Measurements from ENCODE around the gene UBE2R2.
"Not testable (repeated sequence)": the region's sequence is repeated elsewhere in the genome, so short reads cannot be mapped to it uniquely, and the experiment has no call there.

Gene UBE2R2

DNA sequence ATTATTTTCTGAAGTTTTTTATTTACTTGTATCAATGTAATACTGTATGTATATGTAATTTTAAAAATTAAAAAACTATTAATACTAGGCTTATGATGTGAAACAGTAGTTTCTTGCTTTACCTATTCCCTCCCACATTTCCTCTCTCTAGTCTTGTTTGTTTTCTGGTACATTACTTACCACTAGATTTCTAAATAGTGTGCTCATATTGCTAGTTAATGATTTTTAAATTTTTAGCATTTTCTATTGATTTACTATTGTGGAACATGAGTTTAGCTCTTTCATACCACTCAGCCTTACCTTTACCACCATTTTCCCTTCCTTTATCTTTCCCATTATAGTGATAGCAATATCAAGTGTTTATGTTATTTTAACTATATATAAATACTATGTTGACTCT lies 39.3 kb downstream of the UBE2R2 start:
- Histone ChIP-seq H3K27ac (ENCODE audit: low read depth, low read length) (no peak overlapping the region), H3K4me1 (ENCODE audit: control insufficient read depth, insufficient read depth, low read length) (no peaks in the 10 kb centered on the region), H3K4me3 (ENCODE audit: low read length) (no peak overlapping the region), H3K9ac (ENCODE audit: low read length) (no peak overlapping the region), H3K36me3 (ENCODE audit: control insufficient read depth, insufficient read depth, low read length) (no peaks in the 10 kb centered on the region), H3K27me3 (ENCODE audit: control insufficient read depth, insufficient read depth, low read length) (no peaks in the 10 kb centered on the region)

DNA sequence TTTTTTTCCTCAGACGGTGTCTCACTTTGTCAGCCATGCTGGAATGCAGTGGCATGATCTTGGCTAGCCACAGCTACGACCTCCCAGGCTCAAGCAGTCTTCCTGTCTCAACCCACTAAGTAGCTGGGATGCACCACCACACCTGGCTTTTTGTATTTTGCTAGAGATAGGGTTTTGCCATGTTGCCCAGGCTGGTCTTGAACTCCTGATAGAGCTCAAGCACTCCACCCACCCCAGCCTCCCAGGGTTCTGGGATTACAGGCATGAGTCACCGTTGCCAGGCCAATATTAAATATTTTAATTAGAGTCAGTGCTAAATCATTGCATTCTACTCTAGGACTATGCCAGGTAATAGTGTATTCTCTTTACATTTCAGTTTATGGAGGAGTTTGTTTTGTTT lies 41.5 kb downstream of the UBE2R2 start:
- Histone ChIP-seq H3K36me3 (ENCODE audit: control insufficient read depth, insufficient read depth, low read length) (no peaks in the 10 kb centered on the region), H3K9ac (ENCODE audit: low read length) (no peak overlapping the region), H3K4me3 (ENCODE audit: low read length) (no peak overlapping the region), H3K27me3 (ENCODE audit: control insufficient read depth, insufficient read depth, low read length) (no peaks in the 10 kb centered on the region), H3K4me1 (ENCODE audit: control insufficient read depth, insufficient read depth, low read length) (no peaks in the 10 kb centered on the region), H3K27ac (ENCODE audit: low read depth, low read length) (no peak overlapping the region)

DNA sequence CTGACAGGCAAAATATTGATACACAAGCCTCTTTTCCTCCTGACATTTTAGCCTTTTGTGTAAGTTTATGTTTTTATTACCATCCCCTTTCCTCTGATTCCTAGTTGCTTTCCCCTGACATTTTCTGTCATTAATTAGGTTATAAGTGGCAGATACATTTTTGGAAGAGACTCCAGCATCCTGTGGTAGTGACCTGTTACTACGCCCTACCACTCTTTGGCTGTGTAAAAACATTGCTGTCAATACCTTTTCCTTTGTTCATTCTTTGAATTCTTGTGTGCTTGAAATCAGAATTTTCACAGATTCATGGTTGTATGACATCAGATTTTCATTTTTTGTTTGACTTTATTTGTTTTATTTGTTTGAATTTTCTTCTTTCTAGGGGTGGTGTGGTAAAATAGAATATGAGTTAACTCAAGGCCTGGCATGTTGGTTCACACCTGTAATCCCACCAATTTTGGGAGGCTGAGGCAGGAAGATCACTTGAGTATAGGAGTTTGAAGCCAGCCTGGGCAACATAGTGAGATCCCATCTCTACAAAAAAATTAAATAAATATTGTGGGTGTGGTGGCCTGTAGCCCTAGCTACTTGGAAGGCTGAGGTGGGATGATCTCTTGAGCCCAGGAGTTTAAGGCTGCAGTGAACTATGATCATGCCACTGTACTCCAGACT lies 43.4 kb downstream of the UBE2R2 start:
- no peaks in the 10 kb centered on the region for H3K4me1 ChIP-seq (ENCODE audit: control insufficient read depth, insufficient read depth, low read length)
- H3K36me3 ChIP-seq (ENCODE audit: control insufficient read depth, insufficient read depth, low read length) = peaks cover 3% of the 10 kb centered on the region
- no peak overlapping the region for H3K4me3 ChIP-seq (ENCODE audit: low read length)
- no peaks in the 10 kb centered on the region for H3K27me3 ChIP-seq (ENCODE audit: control insufficient read depth, insufficient read depth, low read length)
- no peak overlapping the region for H3K9ac ChIP-seq (ENCODE audit: low read length)
- no peak overlapping the region for H3K27ac ChIP-seq (ENCODE audit: low read depth, low read length)

DNA sequence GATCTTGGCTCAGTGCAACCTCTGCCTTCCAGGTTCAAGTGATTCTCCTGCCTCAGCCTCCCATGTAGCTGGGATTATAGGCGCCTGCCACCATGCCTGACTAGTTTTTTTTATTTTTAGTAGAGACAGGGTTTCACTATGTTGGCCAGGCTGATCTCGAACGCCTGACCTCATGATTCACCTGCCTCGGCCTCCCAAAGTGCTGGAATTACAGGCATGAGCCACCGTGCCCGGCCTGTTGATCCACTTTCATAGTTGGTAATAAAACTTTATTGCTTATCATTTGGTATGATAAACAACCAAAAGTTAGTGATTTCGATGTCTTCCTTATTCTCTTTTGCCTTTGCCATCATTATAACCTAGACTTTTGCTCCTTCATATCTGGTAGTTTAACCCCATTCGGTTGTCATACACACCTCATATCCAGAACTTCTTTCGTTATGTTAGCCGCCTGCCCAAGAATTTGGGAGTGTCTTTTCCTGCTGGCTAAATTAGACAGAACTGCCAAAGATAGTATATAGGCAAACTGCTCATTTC lies 45.0 kb downstream of the UBE2R2 start:
- Histone ChIP-seq H3K36me3 (ENCODE audit: control insufficient read depth, insufficient read depth, low read length) (peaks cover 3% of the 10 kb centered on the region), H3K4me3 (ENCODE audit: low read length) (no peak overlapping the region), H3K9ac (ENCODE audit: low read length) (no peak overlapping the region), H3K27me3 (ENCODE audit: control insufficient read depth, insufficient read depth, low read length) (no peaks in the 10 kb centered on the region), H3K27ac (ENCODE audit: low read depth, low read length) (no peak overlapping the region), H3K4me1 (ENCODE audit: control insufficient read depth, insufficient read depth, low read length) (no peaks in the 10 kb centered on the region)

DNA sequence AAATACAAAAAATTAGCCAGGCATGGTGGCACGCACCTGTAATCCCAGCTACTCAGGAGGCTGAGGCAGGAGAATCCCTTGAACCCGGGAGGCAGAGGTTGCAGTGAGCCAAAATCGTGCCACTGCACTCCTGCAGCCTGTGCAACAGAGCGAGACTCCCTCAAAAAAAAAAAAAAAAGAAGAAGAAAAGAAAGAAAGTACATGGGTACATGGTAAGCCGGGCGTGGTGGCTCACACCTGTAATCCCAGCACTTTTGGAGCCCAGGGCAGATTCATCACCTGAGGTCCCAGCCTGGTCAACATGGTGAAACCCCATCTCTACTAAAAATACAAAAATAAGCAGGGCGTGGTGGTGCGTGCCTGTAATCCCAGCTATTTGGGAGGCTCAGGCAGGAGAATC lies 46.1 kb downstream of the UBE2R2 start:
- H3K27me3 ChIP-seq (ENCODE audit: control insufficient read depth, insufficient read depth, low read length); H3K4me1 ChIP-seq (ENCODE audit: control insufficient read depth, insufficient read depth, low read length); H3K9ac ChIP-seq (ENCODE audit: low read length); H3K36me3 ChIP-seq (ENCODE audit: control insufficient read depth, insufficient read depth, low read length); H3K27ac ChIP-seq (ENCODE audit: low read depth, low read length); H3K4me3 ChIP-seq (ENCODE audit: low read length): not testable (repeated sequence)

DNA sequence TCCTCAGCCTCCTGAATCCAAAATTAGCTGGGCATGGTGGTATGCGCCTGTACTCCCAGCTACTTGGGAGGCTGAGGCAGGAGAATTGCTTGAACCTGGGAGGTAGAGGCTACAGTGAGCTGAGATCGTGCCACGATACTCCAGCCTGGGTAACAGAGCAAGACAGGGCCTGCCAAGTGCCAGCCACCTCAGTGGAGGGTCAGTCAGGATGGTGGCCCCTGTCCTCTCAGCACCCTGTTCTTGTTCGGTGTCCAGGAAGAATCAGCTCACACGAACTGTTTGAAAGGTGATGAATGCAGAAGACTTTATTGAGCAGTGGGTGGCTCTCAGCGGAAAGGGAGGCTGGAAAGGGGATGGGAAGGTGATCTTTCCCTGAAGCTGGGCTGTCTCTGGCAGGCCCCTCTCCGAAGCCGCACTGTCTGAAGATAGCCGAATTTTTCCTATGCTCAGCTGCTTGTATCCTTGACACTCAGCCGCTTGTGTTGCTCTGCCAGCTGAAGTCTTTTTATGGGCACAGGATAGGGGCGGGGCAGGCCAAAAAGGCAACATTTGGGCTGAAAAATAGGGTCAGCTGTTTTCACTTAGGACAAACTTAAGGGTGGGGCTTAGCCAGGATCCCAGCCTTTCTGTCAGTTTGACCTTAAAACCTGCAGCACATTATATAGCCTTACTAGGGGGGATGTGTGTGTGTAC lies 50.9 kb downstream of the UBE2R2 start:
- Histone ChIP-seq H3K4me3 (ENCODE audit: low read length) (no peak overlapping the region), H3K4me1 (ENCODE audit: control insufficient read depth, insufficient read depth, low read length) (peaks cover 3% of the 10 kb centered on the region), H3K27me3 (ENCODE audit: control insufficient read depth, insufficient read depth, low read length) (no peaks in the 10 kb centered on the region), H3K27ac (ENCODE audit: low read depth, low read length) (no peak overlapping the region), H3K9ac (ENCODE audit: low read length) (no peak overlapping the region), H3K36me3 (ENCODE audit: control insufficient read depth, insufficient read depth, low read length) (peaks cover 3% of the 10 kb centered on the region)

DNA sequence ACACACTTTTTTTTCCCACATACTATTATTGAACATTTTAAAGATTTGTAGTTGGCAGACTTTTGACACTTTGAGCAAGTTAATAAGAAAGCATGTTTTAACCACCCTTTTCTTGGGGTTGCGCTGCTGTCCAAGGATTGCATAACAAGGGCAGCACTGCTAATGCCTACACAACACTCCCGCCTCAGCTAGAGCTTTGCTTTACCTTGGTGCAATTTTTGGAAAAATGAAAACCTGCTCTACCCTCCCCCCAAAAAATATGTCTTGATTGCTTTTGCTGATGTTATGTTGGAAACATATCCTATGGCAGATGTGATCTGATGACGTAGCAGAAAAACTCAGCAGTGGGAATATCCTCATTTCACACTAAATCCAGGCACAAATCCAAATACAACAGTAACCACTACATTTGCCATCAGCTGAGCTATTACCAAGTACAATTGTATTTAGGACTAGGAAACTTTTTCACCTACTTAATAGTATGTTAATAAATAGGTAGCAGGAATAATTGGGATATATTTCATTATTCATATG lies 51.5 kb downstream of the UBE2R2 start:
- H3K27ac ChIP-seq (ENCODE audit: low read depth, low read length) = no peak overlapping the region
- no peak overlapping the region for H3K4me3 ChIP-seq (ENCODE audit: low read length)
- H3K36me3 ChIP-seq (ENCODE audit: control insufficient read depth, insufficient read depth, low read length) = peaks cover 3% of the 10 kb centered on the region
- no peak overlapping the region for H3K9ac ChIP-seq (ENCODE audit: low read length)
- H3K27me3 ChIP-seq (ENCODE audit: control insufficient read depth, insufficient read depth, low read length) = no peaks in the 10 kb centered on the region
- H3K4me1 ChIP-seq (ENCODE audit: control insufficient read depth, insufficient read depth, low read length) = peaks cover 3% of the 10 kb centered on the region

DNA sequence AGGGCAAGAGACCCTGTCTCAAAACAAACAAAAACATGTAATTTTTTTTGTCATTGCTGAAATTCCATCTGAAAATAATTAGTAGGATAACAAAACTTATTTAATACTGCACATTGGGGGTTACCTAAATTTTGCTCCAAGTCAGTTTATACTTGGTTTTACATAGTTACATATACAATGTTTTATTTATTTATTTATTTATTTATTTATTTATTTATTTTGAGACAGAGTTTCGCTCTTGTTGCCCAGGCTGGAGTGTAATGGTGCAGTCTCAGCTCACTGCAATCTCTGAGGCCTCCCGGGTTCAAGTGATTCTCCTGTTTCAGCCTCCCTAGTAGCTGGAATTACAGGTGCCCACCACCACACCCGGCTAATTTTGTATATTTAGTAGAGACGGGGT lies 52.3 kb downstream of the UBE2R2 start:
- H3K4me1 ChIP-seq (ENCODE audit: control insufficient read depth, insufficient read depth, low read length); H3K4me3 ChIP-seq (ENCODE audit: low read length); H3K27ac ChIP-seq (ENCODE audit: low read depth, low read length); H3K9ac ChIP-seq (ENCODE audit: low read length); H3K27me3 ChIP-seq (ENCODE audit: control insufficient read depth, insufficient read depth, low read length); H3K36me3 ChIP-seq (ENCODE audit: control insufficient read depth, insufficient read depth, low read length): not testable (repeated sequence)

DNA sequence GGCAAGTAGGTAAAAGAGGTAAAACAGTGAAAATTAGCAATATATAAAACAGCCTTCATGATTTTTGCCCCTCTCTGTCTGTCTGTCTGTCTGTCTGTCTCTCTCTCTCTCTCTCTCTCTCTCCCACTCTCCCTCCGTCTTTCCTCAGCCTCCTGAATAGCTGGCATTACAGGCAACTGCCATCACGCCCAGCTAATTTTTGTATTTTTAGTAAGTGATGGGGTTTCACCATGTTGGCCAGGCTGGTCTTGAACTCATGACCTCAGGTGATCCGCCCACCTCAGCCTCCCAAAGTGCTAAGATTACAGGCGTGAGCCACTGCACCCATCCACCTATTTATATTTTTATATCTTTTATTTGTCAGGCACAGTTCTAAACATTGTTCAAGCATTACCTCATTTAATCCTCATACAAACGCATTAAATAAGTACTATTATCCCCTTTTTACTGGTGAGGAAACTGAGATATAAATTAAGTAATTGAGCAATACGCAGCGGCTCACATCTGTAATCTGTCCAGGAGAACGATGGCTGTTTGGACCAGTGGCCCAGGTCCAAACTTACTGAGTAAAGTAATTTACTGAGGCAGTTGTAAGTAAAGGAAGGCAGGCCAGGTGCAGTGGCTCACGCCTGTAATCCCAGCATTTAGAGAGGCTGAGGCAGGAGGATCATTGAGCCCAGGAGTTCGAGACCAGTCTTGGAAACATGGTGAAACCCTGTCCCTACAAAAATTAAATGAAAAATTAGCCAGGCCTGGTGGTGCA lies 60.9 kb downstream of the UBE2R2 start:
- Histone ChIP-seq H3K9ac (ENCODE audit: low read length) (no peak overlapping the region), H3K4me1 (ENCODE audit: control insufficient read depth, insufficient read depth, low read length) (no peaks in the 10 kb centered on the region), H3K27me3 (ENCODE audit: control insufficient read depth, insufficient read depth, low read length) (no peaks in the 10 kb centered on the region), H3K27ac (ENCODE audit: low read depth, low read length) (no peak overlapping the region), H3K4me3 (ENCODE audit: low read length) (no peak overlapping the region), H3K36me3 (ENCODE audit: control insufficient read depth, insufficient read depth, low read length) (no peaks in the 10 kb centered on the region)

DNA sequence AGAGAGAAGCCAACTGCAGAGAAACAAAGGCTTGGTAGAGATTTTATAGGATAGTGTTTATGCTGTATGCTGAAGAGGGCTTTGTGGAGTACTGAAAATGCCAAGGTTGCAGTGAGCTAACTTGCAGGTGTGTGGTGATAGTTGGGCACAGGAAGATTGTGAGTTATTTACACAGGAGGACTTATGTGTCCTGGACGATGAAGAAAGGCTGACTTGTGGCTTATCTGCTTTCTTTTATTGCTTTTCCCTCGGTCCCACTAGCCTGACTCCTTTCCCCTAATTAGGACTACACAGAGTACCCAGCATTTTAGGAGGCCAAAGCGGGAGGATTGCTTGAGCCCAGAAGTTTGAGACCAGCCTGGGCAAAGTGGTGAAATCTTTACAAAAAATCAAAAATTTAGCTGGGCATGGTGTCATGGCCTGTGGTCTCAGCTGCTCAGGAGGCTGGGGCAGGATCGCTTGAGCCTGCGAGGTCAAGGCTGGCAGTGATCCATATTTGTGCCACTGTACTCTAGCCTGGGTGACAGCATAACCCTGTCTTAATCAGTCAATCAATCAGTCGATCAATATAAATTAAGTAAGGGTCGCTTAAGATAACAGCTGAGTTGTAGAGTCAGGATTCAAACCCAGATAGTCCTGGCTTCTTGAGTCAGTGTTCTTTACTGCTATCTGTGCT lies 61.9 kb downstream of the UBE2R2 start:
- Histone ChIP-seq H3K36me3 (ENCODE audit: control insufficient read depth, insufficient read depth, low read length) (no peaks in the 10 kb centered on the region), H3K27ac (ENCODE audit: low read depth, low read length) (no peak overlapping the region), H3K4me1 (ENCODE audit: control insufficient read depth, insufficient read depth, low read length) (no peaks in the 10 kb centered on the region), H3K9ac (ENCODE audit: low read length) (no peak overlapping the region), H3K4me3 (ENCODE audit: low read length) (no peak overlapping the region), H3K27me3 (ENCODE audit: control insufficient read depth, insufficient read depth, low read length) (no peaks in the 10 kb centered on the region)

DNA sequence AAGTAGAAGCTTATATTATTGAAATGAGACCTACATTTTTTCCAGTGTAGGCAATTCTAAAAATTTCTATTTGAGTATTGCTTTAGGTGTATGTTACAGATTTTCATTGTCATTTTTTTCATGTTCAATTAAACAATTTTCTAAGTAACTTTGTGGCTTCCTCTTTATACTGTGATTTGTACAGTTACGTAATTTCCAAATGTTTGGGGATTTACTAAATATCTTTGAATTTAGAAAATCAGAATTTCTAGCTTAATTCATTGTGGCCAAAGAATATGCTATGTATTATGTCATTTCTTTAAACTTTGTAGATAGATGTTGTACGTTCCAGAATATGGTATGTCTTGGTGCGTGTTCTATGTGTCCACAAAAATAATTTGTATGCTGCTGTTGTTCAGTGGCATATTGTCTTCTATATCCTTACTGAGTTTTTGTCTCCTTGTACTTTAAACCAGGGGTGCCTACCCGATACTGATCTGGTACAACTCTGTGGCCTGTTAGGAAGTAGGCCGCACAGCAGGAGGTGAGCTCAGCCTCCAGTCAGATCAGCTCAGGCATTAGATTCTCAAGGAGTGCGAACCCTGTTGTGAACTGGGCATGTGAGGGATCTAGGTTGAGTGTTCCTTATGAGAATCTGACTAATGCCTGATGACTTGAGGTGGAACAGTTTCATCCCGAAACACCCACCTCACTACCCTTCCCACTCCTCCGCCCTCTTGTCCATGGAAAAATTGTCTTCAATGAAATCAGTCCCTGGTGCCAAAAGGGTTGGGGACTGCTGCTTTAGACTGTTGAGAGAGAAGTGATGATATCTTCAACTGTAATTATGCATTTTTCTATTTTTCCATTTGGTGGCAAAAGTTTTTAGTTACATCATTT lies 63.5 kb downstream of the UBE2R2 start:
- H3K27ac ChIP-seq (ENCODE audit: low read depth, low read length) = no peak overlapping the region

More for the DNA sequence above, 63.5 kb downstream of the UBE2R2 start:
- peaks cover 1% of the 10 kb centered on the region for H3K4me1 ChIP-seq (ENCODE audit: control insufficient read depth, insufficient read depth, low read length)
- no peaks in the 10 kb centered on the region for H3K27me3 ChIP-seq (ENCODE audit: control insufficient read depth, insufficient read depth, low read length)
- no peak overlapping the region for H3K4me3 ChIP-seq (ENCODE audit: low read length)
- no peak overlapping the region for H3K9ac ChIP-seq (ENCODE audit: low read length)
- no peaks in the 10 kb centered on the region for H3K36me3 ChIP-seq (ENCODE audit: control insufficient read depth, insufficient read depth, low read length)

Measured in rectal smooth muscle tissue (tissue), 1 donor.